Measurements from ENCODE around the gene KLHL24.
"Not testable (repeated sequence)": the region's sequence is repeated elsewhere in the genome, so short reads cannot be mapped to it uniquely, and the experiment has no call there.

The KLHL24 gene

DNA sequence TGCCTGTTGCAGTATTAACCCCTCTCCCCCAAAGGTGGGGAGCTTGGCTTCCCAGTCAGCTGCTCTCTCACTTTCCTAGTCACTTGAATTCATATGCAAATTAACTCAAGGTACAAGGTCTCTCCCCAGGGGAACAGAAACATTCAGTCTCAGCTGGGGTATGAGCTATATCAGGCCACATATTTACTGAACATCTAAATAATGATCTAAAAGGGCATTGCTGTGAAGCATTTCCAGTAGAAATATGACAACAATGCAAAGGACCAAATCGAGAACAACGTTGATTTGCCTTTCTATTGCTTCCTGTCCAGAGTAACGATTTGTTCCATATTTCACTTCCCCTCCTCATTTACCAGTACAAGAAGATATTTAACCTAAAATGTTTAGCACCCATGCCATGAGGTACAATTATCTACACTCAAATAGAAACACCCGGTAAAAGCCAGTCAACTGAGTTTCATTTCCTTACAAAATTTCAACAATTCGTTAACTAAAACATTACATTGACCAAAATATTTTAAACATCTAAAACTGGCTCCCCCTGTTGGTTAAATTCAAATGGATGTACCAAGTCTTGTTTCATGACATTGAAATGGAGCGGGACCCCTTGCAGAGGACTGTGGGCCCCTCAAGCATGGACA lies 43.4 kb upstream of the KLHL24 start:
- Histone ChIP-seq H3K4me3 (ENCODE audit: low read depth, low read length) (no peak overlapping the region), H2AFZ (no peak overlapping the region), H3K4me1 (no peaks in the 10 kb centered on the region), H3K27ac (no peak overlapping the region), H3K36me3 (ENCODE audit: control insufficient read depth, insufficient read depth, low read length) (no peaks in the 10 kb centered on the region), H3K4me2 (ENCODE audit: low read length) (no peak overlapping the region), H3K79me2 (no peaks in the 10 kb centered on the region), H3K9ac (no peak overlapping the region), H3K9me3 (ENCODE audit: control insufficient read depth, low read length) (no peaks in the 10 kb centered on the region), H3K27me3 (ENCODE audit: control insufficient read depth, insufficient read depth, low read length) (no peaks in the 10 kb centered on the region)
- TF ChIP-seq, protein P1, sequence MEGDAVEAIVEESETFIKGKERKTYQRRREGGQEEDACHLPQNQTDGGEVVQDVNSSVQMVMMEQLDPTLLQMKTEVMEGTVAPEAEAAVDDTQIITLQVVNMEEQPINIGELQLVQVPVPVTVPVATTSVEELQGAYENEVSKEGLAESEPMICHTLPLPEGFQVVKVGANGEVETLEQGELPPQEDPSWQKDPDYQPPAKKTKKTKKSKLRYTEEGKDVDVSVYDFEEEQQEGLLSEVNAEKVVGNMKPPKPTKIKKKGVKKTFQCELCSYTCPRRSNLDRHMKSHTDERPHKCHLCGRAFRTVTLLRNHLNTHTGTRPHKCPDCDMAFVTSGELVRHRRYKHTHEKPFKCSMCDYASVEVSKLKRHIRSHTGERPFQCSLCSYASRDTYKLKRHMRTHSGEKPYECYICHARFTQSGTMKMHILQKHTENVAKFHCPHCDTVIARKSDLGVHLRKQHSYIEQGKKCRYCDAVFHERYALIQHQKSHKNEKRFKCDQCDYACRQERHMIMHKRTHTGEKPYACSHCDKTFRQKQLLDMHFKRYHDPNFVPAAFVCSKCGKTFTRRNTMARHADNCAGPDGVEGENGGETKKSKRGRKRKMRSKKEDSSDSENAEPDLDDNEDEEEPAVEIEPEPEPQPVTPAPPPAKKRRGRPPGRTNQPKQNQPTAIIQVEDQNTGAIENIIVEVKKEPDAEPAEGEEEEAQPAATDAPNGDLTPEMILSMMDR (IDR thresholded peaks at IDR 0.05) = no peak

DNA sequence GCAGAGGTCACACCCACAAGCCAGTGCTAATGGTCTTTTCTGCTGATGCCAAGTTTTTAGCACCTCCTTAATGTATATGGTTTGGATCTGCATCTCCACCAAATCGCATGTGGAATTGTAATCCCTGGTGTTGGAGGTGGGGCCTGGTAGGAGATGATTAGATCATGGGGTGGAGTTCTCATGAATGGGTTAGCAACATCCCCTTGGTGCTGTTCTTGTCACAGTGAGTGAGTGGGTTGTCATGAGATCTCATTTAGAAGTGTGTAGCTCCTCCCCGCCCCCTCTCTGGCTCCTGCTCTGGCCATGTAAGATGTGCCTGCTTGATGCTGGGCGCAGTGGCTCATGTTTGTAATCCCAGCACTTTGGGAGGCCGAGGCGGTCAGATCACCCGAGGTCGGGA lies 42.6 kb upstream of the KLHL24 start:
- H3K36me3 ChIP-seq (ENCODE audit: control insufficient read depth, insufficient read depth, low read length) = no peaks in the 10 kb centered on the region
- TF ChIP-seq, protein P1 (IDR thresholded peaks at IDR 0.05) = no peak
- H3K4me3 ChIP-seq (ENCODE audit: low read depth, low read length) = no peak overlapping the region
- no peak overlapping the region for H3K4me2 ChIP-seq (ENCODE audit: low read length)
- H3K27me3 ChIP-seq (ENCODE audit: control insufficient read depth, insufficient read depth, low read length) = no peaks in the 10 kb centered on the region
- H3K9ac ChIP-seq = no peak overlapping the region
- no peaks in the 10 kb centered on the region for H3K79me2 ChIP-seq
- no peaks in the 10 kb centered on the region for H3K4me1 ChIP-seq
- no peaks in the 10 kb centered on the region for H3K9me3 ChIP-seq (ENCODE audit: control insufficient read depth, low read length)
- H3K27ac ChIP-seq = no peak overlapping the region
- H2AFZ ChIP-seq = no peak overlapping the region

DNA sequence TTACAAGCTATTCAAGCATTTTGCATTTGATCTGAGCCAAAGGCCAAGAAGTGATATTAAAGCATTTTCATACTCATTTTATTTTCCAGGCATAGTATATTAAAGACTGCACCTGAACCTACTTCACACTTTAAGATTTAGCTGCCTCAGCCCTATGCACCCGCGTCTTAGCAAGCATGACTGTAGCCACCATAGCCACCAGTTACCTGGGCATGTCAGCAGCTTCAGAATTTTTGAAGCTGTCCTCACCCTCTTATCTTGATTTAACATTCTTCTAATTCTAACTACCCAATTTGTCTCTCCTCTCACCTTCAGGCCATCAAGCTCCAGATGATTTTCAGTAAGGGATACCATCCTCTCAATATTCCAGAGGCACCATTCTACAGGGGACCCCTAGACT lies 40.8 kb upstream of the KLHL24 start:
- H3K4me2 ChIP-seq (ENCODE audit: low read length) = peak overlapping the region; percentile 44
- H3K36me3 ChIP-seq (ENCODE audit: control insufficient read depth, insufficient read depth, low read length) = no peaks in the 10 kb centered on the region
- peak overlapping the region; percentile 0 for H2AFZ ChIP-seq
- H3K9ac ChIP-seq = no peak overlapping the region
- H3K79me2 ChIP-seq = no peaks in the 10 kb centered on the region
- H3K27me3 ChIP-seq (ENCODE audit: control insufficient read depth, insufficient read depth, low read length) = no peaks in the 10 kb centered on the region
- no peaks in the 10 kb centered on the region for H3K4me1 ChIP-seq
- H3K9me3 ChIP-seq (ENCODE audit: control insufficient read depth, low read length) = no peaks in the 10 kb centered on the region
- no peak overlapping the region for H3K4me3 ChIP-seq (ENCODE audit: low read depth, low read length)
- H3K27ac ChIP-seq = no peak overlapping the region
- TF ChIP-seq, protein P1 (IDR thresholded peaks at IDR 0.05) = no peak

DNA sequence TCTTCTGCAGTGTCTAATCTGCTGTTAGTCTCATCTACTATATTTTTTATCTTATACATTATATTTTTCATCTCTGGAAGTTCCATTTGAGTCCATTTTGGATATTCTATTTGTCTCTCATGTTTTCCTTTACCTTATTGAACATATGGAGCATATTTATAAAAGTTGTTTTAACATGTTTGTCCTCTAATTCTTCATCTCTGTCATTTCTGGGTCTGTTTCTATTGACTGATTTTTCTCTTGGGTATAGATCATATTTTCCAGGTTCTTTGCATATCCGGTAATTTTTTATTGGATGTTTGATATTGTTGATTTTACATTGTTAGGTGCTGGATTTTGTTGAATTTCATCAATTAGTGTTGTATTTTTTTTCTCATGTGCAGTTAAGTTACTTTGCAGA lies 37.5 kb upstream of the KLHL24 start:
- Histone ChIP-seq H3K4me2 (ENCODE audit: low read length) (no peak overlapping the region), H3K4me1 (no peaks in the 10 kb centered on the region), H3K27me3 (ENCODE audit: control insufficient read depth, insufficient read depth, low read length) (no peaks in the 10 kb centered on the region), H3K4me3 (ENCODE audit: low read depth, low read length) (no peak overlapping the region), H3K36me3 (ENCODE audit: control insufficient read depth, insufficient read depth, low read length) (no peaks in the 10 kb centered on the region), H2AFZ (no peak overlapping the region), H3K27ac (no peak overlapping the region), H3K9me3 (ENCODE audit: control insufficient read depth, low read length) (no peaks in the 10 kb centered on the region), H3K9ac (no peak overlapping the region), H3K79me2 (no peaks in the 10 kb centered on the region)
- TF ChIP-seq, protein P1 (IDR thresholded peaks at IDR 0.05) = no peak

DNA sequence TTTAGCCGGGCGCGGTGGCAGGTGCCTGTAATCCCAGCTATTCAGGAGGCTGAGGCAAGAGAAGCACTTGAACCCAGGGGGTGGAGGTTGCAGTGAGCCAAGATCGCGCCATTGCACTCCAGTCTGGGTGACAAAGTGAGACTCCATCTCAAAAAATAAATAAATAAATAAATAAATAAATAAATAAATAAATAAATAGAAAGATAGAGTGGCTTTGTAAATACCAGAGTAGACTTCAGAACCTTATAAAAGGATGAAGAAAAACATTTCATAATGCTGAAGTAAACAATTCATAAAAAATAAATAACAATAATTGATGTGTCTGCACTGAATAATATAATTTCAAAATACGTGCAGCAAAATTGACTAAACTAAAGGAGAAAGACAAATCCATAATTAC lies 24.1 kb upstream of the KLHL24 start:
- H3K9ac ChIP-seq; H2AFZ ChIP-seq; H3K79me2 ChIP-seq; H3K27me3 ChIP-seq (ENCODE audit: control insufficient read depth, insufficient read depth, low read length); H3K4me1 ChIP-seq; H3K9me3 ChIP-seq (ENCODE audit: control insufficient read depth, low read length); H3K4me3 ChIP-seq (ENCODE audit: low read depth, low read length); H3K27ac ChIP-seq; H3K4me2 ChIP-seq (ENCODE audit: low read length); H3K36me3 ChIP-seq (ENCODE audit: control insufficient read depth, insufficient read depth, low read length): not testable (repeated sequence)

All from parathyroid adenoma (tissue), 2 donors.